Endothelial cell of umbilical vein (primary cell): Measurements from ENCODE around the gene GRID2. TPM values are rescaled to one million over a fixed set of nuclear protein-coding genes. Genes with fewer than 3 reads are reported as not detected.

ENCODE experiments used
- BruUV-seq: library from RNA; stranded (reverse); fragments of 400-500 nt; replicated peaks from 2 replicates; lab custom pipeline; 2021; lab: Mats Ljungman, UMichigan
- CTCF ChIA-PET: fragments of 300-600, 350-600 bp; sonication (Branson Sonifier 250); formaldehyde crosslinking; loops from one replicate; lab custom pipeline; 2021; ENCODE audit warnings: antibody characterized with exemption, inconsistent platforms; lab: Charles Lee
- POLR2A ChIA-PET: fragments of 300-600, 350-600 bp; sonication (Branson Sonifier 250); formaldehyde crosslinking; loops from one replicate; lab custom pipeline; 2021; ENCODE audit warnings: antibody characterized with exemption, inconsistent platforms; lab: Charles Lee
- DNase-seq: peaks from one replicate; pipeline ENCODE4 v3.0.0-alpha.2; 2011; ENCODE audit warnings: low read depth, low spot score
- FAIRE-seq: peaks from 2 replicates; lab custom pipeline; 2011; peaks lifted over from hg19 to GRCh38; lab: Jason Lieb, UNC
- H2AFZ ChIP-seq: 2 replicates; pipeline ENCODE4 v1.6.0; 2012; ENCODE audit warnings: low read depth, low read length, control low read depth, inconsistent platforms
- H3K27ac ChIP-seq: 2 replicates; pipeline ENCODE4 v1.5.1; 2011; ENCODE audit warnings: low read depth, mild to moderate bottlenecking, control low read depth, low read length, moderate library complexity; ENCODE audit not compliant: insufficient read depth
- H3K27me3 ChIP-seq, 2 experiments: 2 replicates each; pipeline versions ENCODE4 v1.6.0 to v1.6.1; 2011; ENCODE audit warnings: low read length in 2 of 2, mixed read lengths in 1 of 2; ENCODE audit not compliant: control insufficient read depth in 2 of 2, insufficient read depth in 2 of 2
- H3K36me3 ChIP-seq, 2 experiments: 2 replicates in 1 of 2; 3 replicates in 1 of 2; pipeline ENCODE4 v1.5.1; 2011; ENCODE audit warnings: low read length in 2 of 2, mild to moderate bottlenecking in 1 of 2, moderate library complexity in 1 of 2; ENCODE audit not compliant: control insufficient read depth in 2 of 2, insufficient read depth in 2 of 2; ENCODE audit errors: extremely low read depth in 1 of 2
- H3K4me1 ChIP-seq: 3 replicates; pipeline ENCODE4 v1.5.1; 2011; ENCODE audit warnings: mild to moderate bottlenecking, low read length; ENCODE audit not compliant: control insufficient read depth, insufficient read depth; ENCODE audit errors: extremely low read depth
- H3K4me2 ChIP-seq: 2 replicates; pipeline ENCODE4 v1.6.1; 2011; ENCODE audit warnings: low read length, control low read depth, mixed read lengths; ENCODE audit not compliant: insufficient read depth
- H3K4me3 ChIP-seq, 3 experiments: fragments of 200-600 bp in 1 of 3; sonication (generic), shearing (Covaris generic) in 1 of 3; replicated peaks in 1 of 3; 2 replicates each; pipeline ENCODE4 v1.5.1; 2011 to 2016; ENCODE audit warnings: control low read depth in 3 of 3, low read length in 3 of 3, mild to moderate bottlenecking in 2 of 3, inconsistent platforms in 1 of 3, low read depth in 1 of 3, moderate library complexity in 1 of 3; ENCODE audit not compliant: insufficient read depth in 1 of 3
- H3K79me2 ChIP-seq: 2 replicates; pipeline ENCODE4 v1.6.0; 2012; ENCODE audit warnings: low read length, inconsistent platforms; ENCODE audit not compliant: control insufficient read depth, insufficient read depth
- H3K9ac ChIP-seq: replicated peaks from 2 replicates; pipeline ENCODE3; 2011; ENCODE audit warnings: low read length, control low read depth; ENCODE audit not compliant: insufficient read depth; ENCODE audit errors: extremely low read depth
- H3K9me1 ChIP-seq: replicated peaks from 3 replicates; pipeline ENCODE4 v1.6.0; 2011; ENCODE audit warnings: mild to moderate bottlenecking, low read length; ENCODE audit not compliant: control insufficient read depth, insufficient read depth; ENCODE audit errors: extremely low read depth
- H3K9me3 ChIP-seq: replicated peaks from 2 replicates; pipeline ENCODE4 v1.5.1; 2012; ENCODE audit warnings: low read length, inconsistent platforms; ENCODE audit not compliant: control insufficient read depth, insufficient read depth
- H4K20me1 ChIP-seq: replicated peaks from 2 replicates; pipeline ENCODE3; 2011; ENCODE audit warnings: mild to moderate bottlenecking, low read length; ENCODE audit not compliant: control insufficient read depth, insufficient read depth; ENCODE audit errors: extremely low read depth
- EZH2 ChIP-seq: IDR thresholded peaks from 2 replicates; pipeline ENCODE4 v1.6.1; 2012; ENCODE audit warnings: borderline replicate concordance, low read depth, mild to moderate bottlenecking, moderate library complexity, low read length, inconsistent platforms; ENCODE audit not compliant: severe bottlenecking
- FOS ChIP-seq: IDR thresholded peaks from 2 replicates; pipeline ENCODE4 v1.6.1; 2011; ENCODE audit warnings: mild to moderate bottlenecking, low read length, moderate library complexity, borderline replicate concordance; ENCODE audit not compliant: insufficient read depth
- GATA2 ChIP-seq: IDR thresholded peaks from 2 replicates; pipeline ENCODE4 v1.7.0; 2011; ENCODE audit warnings: low read depth, mild to moderate bottlenecking, moderate library complexity, mixed read lengths, low read length; ENCODE audit not compliant: insufficient read length, insufficient read depth
- JUN ChIP-seq: IDR thresholded peaks from 2 replicates; pipeline ENCODE4 v1.6.1; 2011; ENCODE audit warnings: borderline replicate concordance, low read depth; ENCODE audit not compliant: insufficient read length, insufficient read depth
- MYC ChIP-seq: IDR thresholded peaks from one replicate; pipeline ENCODE4 v1.6.1; 2011; ENCODE audit warnings: mild to moderate bottlenecking, low read depth, low read length
- POLR2A ChIP-seq: IDR thresholded peaks from 2 replicates; pipeline ENCODE4 v1.6.1; 2012; ENCODE audit warnings: low read depth, mild to moderate bottlenecking, control low read depth, low read length
- POLR2AphosphoS5 ChIP-seq: IDR thresholded peaks from 2 replicates; pipeline ENCODE4 v1.6.1; 2012; ENCODE audit warnings: low read depth, mild to moderate bottlenecking, control low read depth, low read length, moderate library complexity; ENCODE audit not compliant: insufficient read depth
- dilution Hi-C: fragments of 300-500 bp; cut with MboI; formaldehyde crosslinking; loops from one replicate; pipeline ENCODE4 v1.15.0; 2019; ENCODE audit warnings: low sequenced_read_pairs; ENCODE audit not compliant: extremely low pct_ligation_motif_present
- intact Hi-C: fragments of 100-400 bp; cut with micrococcal nuclease; formaldehyde crosslinking; loops from one replicate; pipeline ENCODE4 v1.10.0; 2022
- polyA plus RNA-seq, 4 experiments: library from polyadenylated mRNA; depleted of rRNA in 3 of 4; stranded (reverse) in 3 of 4; unstranded in 1 of 4; fragments of >200 nt; gene quantifications; 2 replicates each; pipeline versions ENCODE4 v1.2.1 to v1.2.3, GENCODE V29; 2011 to 2012; ENCODE audit warnings: missing spikeins in 1 of 4
- total RNA-seq: library from RNA; stranded (reverse); gene quantifications from 2 replicates; pipeline ENCODE4 v1.2.3, GENCODE V29; 2021
- TF ChIP-seq, protein P1 (sequence below), 2 donors: IDR thresholded peaks; 1 replicate in 1 of 2; 2 replicates in 1 of 2; pipeline ENCODE4 v1.5.1; 2011; ENCODE audit warnings: low read length in 2 of 2, mild to moderate bottlenecking in 2 of 2, moderate library complexity in 2 of 2, control low read depth in 1 of 2, inconsistent platforms in 1 of 2, low read depth in 1 of 2; ENCODE audit not compliant: insufficient read depth in 1 of 2; ENCODE audit errors: extremely low read depth in 1 of 2
- TF ChIP-seq, protein P2 (sequence below): IDR thresholded peaks from 2 replicates; pipeline ENCODE4 v1.6.1; 2011; ENCODE audit not compliant: insufficient read depth, insufficient read length

GRID2 gene
- total and polyA plus RNA-seq, 2 donors (not counting 3 experiments of a cell fraction or from before 2014, with no cell fraction given): not detected

DNA sequence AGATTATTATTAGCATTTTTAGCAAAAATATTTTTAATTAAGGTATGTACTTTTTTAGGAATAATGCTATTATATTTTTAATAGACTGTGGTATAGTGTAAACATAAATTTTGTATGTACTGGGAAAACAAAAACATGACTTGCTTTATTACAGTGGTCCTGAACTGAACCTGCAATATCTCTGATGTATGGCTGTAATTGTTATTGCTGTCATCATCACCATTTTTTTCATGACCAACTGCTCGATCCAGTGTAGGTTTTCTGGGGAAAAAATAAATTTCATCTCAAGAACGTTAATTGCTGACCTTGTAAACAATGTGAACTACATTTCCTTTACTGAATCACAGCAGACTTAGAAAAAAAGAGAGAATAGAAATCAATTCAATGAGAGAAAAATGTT, 1441.2 kb downstream of the GRID2 start:
- ChIA-PET CTCF (interaction anchor here (0.7 kb wide), 1 partner anchor 80 kb away, joined by 3 read pairs; no protein-coding TSS in a partner anchor), POLR2A (no interaction called here)
- H4K20me1 ChIP-seq: no peaks in the 10 kb centered on the region
- no TSS peak for BruUV-seq
- H2AFZ ChIP-seq: no peak overlapping the region
- H3K79me2 ChIP-seq: no peaks in the 10 kb centered on the region
- dilution Hi-C loops: no loop called here
- TF ChIP-seq JUN (no peak), MYC (no peak), FOS (no peak), GATA2 (no peak), POLR2A (no peak), EZH2 (no peak), POLR2AphosphoS5 (no peak)
- TF ChIP-seq, protein P1, sequence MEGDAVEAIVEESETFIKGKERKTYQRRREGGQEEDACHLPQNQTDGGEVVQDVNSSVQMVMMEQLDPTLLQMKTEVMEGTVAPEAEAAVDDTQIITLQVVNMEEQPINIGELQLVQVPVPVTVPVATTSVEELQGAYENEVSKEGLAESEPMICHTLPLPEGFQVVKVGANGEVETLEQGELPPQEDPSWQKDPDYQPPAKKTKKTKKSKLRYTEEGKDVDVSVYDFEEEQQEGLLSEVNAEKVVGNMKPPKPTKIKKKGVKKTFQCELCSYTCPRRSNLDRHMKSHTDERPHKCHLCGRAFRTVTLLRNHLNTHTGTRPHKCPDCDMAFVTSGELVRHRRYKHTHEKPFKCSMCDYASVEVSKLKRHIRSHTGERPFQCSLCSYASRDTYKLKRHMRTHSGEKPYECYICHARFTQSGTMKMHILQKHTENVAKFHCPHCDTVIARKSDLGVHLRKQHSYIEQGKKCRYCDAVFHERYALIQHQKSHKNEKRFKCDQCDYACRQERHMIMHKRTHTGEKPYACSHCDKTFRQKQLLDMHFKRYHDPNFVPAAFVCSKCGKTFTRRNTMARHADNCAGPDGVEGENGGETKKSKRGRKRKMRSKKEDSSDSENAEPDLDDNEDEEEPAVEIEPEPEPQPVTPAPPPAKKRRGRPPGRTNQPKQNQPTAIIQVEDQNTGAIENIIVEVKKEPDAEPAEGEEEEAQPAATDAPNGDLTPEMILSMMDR (IDR thresholded peaks at IDR 0.05; ENCODE audit: extremely low read depth in 1 of 2, insufficient read depth in 1 of 2, low read depth in 1 of 2, low read length in 2 of 2): no peak
- TF ChIP-seq, protein P2, sequence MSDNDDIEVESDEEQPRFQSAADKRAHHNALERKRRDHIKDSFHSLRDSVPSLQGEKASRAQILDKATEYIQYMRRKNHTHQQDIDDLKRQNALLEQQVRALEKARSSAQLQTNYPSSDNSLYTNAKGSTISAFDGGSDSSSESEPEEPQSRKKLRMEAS: no peak
- FAIRE-seq (no peak), DNase-seq (no peak)
- no peak overlapping the region for H3K4me2 ChIP-seq
- no peaks in the 10 kb centered on the region for H3K36me3 ChIP-seq
- no peak overlapping the region for H3K4me3 ChIP-seq
- intact Hi-C loops: no loop called here
- H3K9me3 ChIP-seq: no peaks in the 10 kb centered on the region
- no peaks in the 10 kb centered on the region for H3K4me1 ChIP-seq
- H3K9me1 ChIP-seq: no peaks in the 10 kb centered on the region
- peaks cover 0 to 2% of the 10 kb centered on the region in 2 experiments for H3K27me3 ChIP-seq
- H3K9ac ChIP-seq: no peak overlapping the region
- H3K27ac ChIP-seq: no peak overlapping the region
